ENCODE measurements around the gene RNF17.

Gene RNF17

GRCh38 chr13:24763596-24764275 lies at the start of gene RNF17:
TSS of gene RNF17 (plus strand) at chr13:24764169. CDS start at chr13:24764204, 35 bp downstream.
- Histone ChIP-seq H3K9ac (ENCODE audit: low read depth in 1 of 2, low read length in 2 of 2) (no peak within 1 kb of the TSS), H3K9me3 (ENCODE audit: control insufficient read depth in 1 of 2, low read length in 2 of 2) (no peaks in the 10 kb centered on the region), H3K36me3 (ENCODE audit: control insufficient read depth in 1 of 2, insufficient read depth in 2 of 2, low read length in 2 of 2) (no peaks in the 10 kb centered on the region), H3K27ac (ENCODE audit: low read depth, low read length) (no peak within 1 kb of the TSS), H3K27me3 (ENCODE audit: control insufficient read depth in 1 of 2, insufficient read depth in 2 of 2, low read length in 2 of 2) (no peaks in the 10 kb centered on the region), H3K4me3 (ENCODE audit: low read depth in 1 of 2, low read length in 2 of 2) (peak within 1 kb of the TSS in 1 of 2 donors; percentile 21), H3K4me1 (ENCODE audit: control insufficient read depth in 1 of 2, insufficient read depth in 2 of 2, low read length in 2 of 2) (no peaks in the 10 kb centered on the region)

GRCh38 chr13:24716011-24716410 lies 48.0 kb upstream of the RNF17 start:
- H3K4me1 ChIP-seq (ENCODE audit: control insufficient read depth in 1 of 2, insufficient read depth in 2 of 2, low read length in 2 of 2): no peaks in the 10 kb centered on the region
- no peak overlapping the region for H3K27ac ChIP-seq (ENCODE audit: low read depth, low read length)
- no peaks in the 10 kb centered on the region for H3K36me3 ChIP-seq (ENCODE audit: control insufficient read depth in 1 of 2, insufficient read depth in 2 of 2, low read length in 2 of 2)
- H3K27me3 ChIP-seq (ENCODE audit: control insufficient read depth in 1 of 2, insufficient read depth in 2 of 2, low read length in 2 of 2): no peaks in the 10 kb centered on the region
- H3K9ac ChIP-seq (ENCODE audit: low read depth in 1 of 2, low read length in 2 of 2): no peak overlapping the region
- H3K9me3 ChIP-seq (ENCODE audit: control insufficient read depth in 1 of 2, low read length in 2 of 2): no peaks in the 10 kb centered on the region
- H3K4me3 ChIP-seq (ENCODE audit: low read depth in 1 of 2, low read length in 2 of 2): no peak overlapping the region

GRCh38 chr13:24716446-24716845 lies 47.5 kb upstream of the RNF17 start:
- Histone ChIP-seq H3K4me1 (ENCODE audit: control insufficient read depth in 1 of 2, insufficient read depth in 2 of 2, low read length in 2 of 2) (no peaks in the 10 kb centered on the region), H3K9me3 (ENCODE audit: control insufficient read depth in 1 of 2, low read length in 2 of 2) (no peaks in the 10 kb centered on the region), H3K27ac (ENCODE audit: low read depth, low read length) (no peak overlapping the region), H3K4me3 (ENCODE audit: low read depth in 1 of 2, low read length in 2 of 2) (no peak overlapping the region), H3K27me3 (ENCODE audit: control insufficient read depth in 1 of 2, insufficient read depth in 2 of 2, low read length in 2 of 2) (no peaks in the 10 kb centered on the region), H3K9ac (ENCODE audit: low read depth in 1 of 2, low read length in 2 of 2) (no peak overlapping the region), H3K36me3 (ENCODE audit: control insufficient read depth in 1 of 2, insufficient read depth in 2 of 2, low read length in 2 of 2) (no peaks in the 10 kb centered on the region)

- Histone ChIP-seq H3K9ac (ENCODE audit: low read depth in 1 of 2, low read length in 2 of 2) (no peak overlapping the region), H3K9me3 (ENCODE audit: control insufficient read depth in 1 of 2, low read length in 2 of 2) (no peaks in the 10 kb centered on the region), H3K4me1 (ENCODE audit: control insufficient read depth in 1 of 2, insufficient read depth in 2 of 2, low read length in 2 of 2) (no peaks in the 10 kb centered on the region), H3K4me3 (ENCODE audit: low read depth in 1 of 2, low read length in 2 of 2) (no peak overlapping the region), H3K27me3 (ENCODE audit: control insufficient read depth in 1 of 2, insufficient read depth in 2 of 2, low read length in 2 of 2) (no peaks in the 10 kb centered on the region), H3K36me3 (ENCODE audit: control insufficient read depth in 1 of 2, insufficient read depth in 2 of 2, low read length in 2 of 2) (no peaks in the 10 kb centered on the region), H3K27ac (ENCODE audit: low read depth, low read length) (no peak overlapping the region)
Observed at GRCh38 chr13:24717217-24717616, 46.8 kb upstream of the RNF17 start.

GRCh38 chr13:24718192-24718965 lies 45.6 kb upstream of the RNF17 start:
- H3K36me3 ChIP-seq (ENCODE audit: control insufficient read depth in 1 of 2, insufficient read depth in 2 of 2, low read length in 2 of 2): no peaks in the 10 kb centered on the region
- no peak overlapping the region for H3K4me3 ChIP-seq (ENCODE audit: low read depth in 1 of 2, low read length in 2 of 2)
- no peak overlapping the region for H3K9ac ChIP-seq (ENCODE audit: low read depth in 1 of 2, low read length in 2 of 2)
- no peaks in the 10 kb centered on the region for H3K4me1 ChIP-seq (ENCODE audit: control insufficient read depth in 1 of 2, insufficient read depth in 2 of 2, low read length in 2 of 2)
- no peak overlapping the region for H3K27ac ChIP-seq (ENCODE audit: low read depth, low read length)
- no peaks in the 10 kb centered on the region for H3K27me3 ChIP-seq (ENCODE audit: control insufficient read depth in 1 of 2, insufficient read depth in 2 of 2, low read length in 2 of 2)
- H3K9me3 ChIP-seq (ENCODE audit: control insufficient read depth in 1 of 2, low read length in 2 of 2): no peaks in the 10 kb centered on the region

- Histone ChIP-seq H3K27ac (ENCODE audit: low read depth, low read length) (no peak overlapping the region), H3K4me1 (ENCODE audit: control insufficient read depth in 1 of 2, insufficient read depth in 2 of 2, low read length in 2 of 2) (no peaks in the 10 kb centered on the region)
Observed at GRCh38 chr13:24719139-24719538, 44.8 kb upstream of the RNF17 start.

GRCh38 chr13:24723206-24723605 lies 40.8 kb upstream of the RNF17 start:
- Histone ChIP-seq H3K4me3 (ENCODE audit: low read depth in 1 of 2, low read length in 2 of 2) (no peak overlapping the region), H3K9ac (ENCODE audit: low read depth in 1 of 2, low read length in 2 of 2) (no peak overlapping the region), H3K27ac (ENCODE audit: low read depth, low read length) (no peak overlapping the region), H3K27me3 (ENCODE audit: control insufficient read depth in 1 of 2, insufficient read depth in 2 of 2, low read length in 2 of 2) (no peaks in the 10 kb centered on the region), H3K9me3 (ENCODE audit: control insufficient read depth in 1 of 2, low read length in 2 of 2) (no peaks in the 10 kb centered on the region), H3K36me3 (ENCODE audit: control insufficient read depth in 1 of 2, insufficient read depth in 2 of 2, low read length in 2 of 2) (no peaks in the 10 kb centered on the region), H3K4me1 (ENCODE audit: control insufficient read depth in 1 of 2, insufficient read depth in 2 of 2, low read length in 2 of 2) (no peaks in the 10 kb centered on the region)

More at GRCh38 chr13:24719139-24719538, 44.8 kb upstream of the RNF17 start:
- Histone ChIP-seq H3K27me3 (ENCODE audit: control insufficient read depth in 1 of 2, insufficient read depth in 2 of 2, low read length in 2 of 2) (no peaks in the 10 kb centered on the region), H3K9ac (ENCODE audit: low read depth in 1 of 2, low read length in 2 of 2) (no peak overlapping the region), H3K9me3 (ENCODE audit: control insufficient read depth in 1 of 2, low read length in 2 of 2) (no peaks in the 10 kb centered on the region), H3K4me3 (ENCODE audit: low read depth in 1 of 2, low read length in 2 of 2) (no peak overlapping the region), H3K36me3 (ENCODE audit: control insufficient read depth in 1 of 2, insufficient read depth in 2 of 2, low read length in 2 of 2) (no peaks in the 10 kb centered on the region)

- Histone ChIP-seq H3K9ac (ENCODE audit: low read depth in 1 of 2, low read length in 2 of 2) (no peak overlapping the region), H3K36me3 (ENCODE audit: control insufficient read depth in 1 of 2, insufficient read depth in 2 of 2, low read length in 2 of 2) (no peaks in the 10 kb centered on the region), H3K27me3 (ENCODE audit: control insufficient read depth in 1 of 2, insufficient read depth in 2 of 2, low read length in 2 of 2) (no peaks in the 10 kb centered on the region), H3K9me3 (ENCODE audit: control insufficient read depth in 1 of 2, low read length in 2 of 2) (no peaks in the 10 kb centered on the region), H3K4me3 (ENCODE audit: low read depth in 1 of 2, low read length in 2 of 2) (no peak overlapping the region), H3K27ac (ENCODE audit: low read depth, low read length) (no peak overlapping the region), H3K4me1 (ENCODE audit: control insufficient read depth in 1 of 2, insufficient read depth in 2 of 2, low read length in 2 of 2) (no peaks in the 10 kb centered on the region)
Observed at GRCh38 chr13:24724714-24725113, 39.3 kb upstream of the RNF17 start.

GRCh38 chr13:24725379-24725778 lies 38.6 kb upstream of the RNF17 start:
- Histone ChIP-seq H3K27me3 (ENCODE audit: control insufficient read depth in 1 of 2, insufficient read depth in 2 of 2, low read length in 2 of 2) (no peaks in the 10 kb centered on the region), H3K36me3 (ENCODE audit: control insufficient read depth in 1 of 2, insufficient read depth in 2 of 2, low read length in 2 of 2) (no peaks in the 10 kb centered on the region), H3K27ac (ENCODE audit: low read depth, low read length) (no peak overlapping the region), H3K4me1 (ENCODE audit: control insufficient read depth in 1 of 2, insufficient read depth in 2 of 2, low read length in 2 of 2) (no peaks in the 10 kb centered on the region), H3K9ac (ENCODE audit: low read depth in 1 of 2, low read length in 2 of 2) (no peak overlapping the region), H3K9me3 (ENCODE audit: control insufficient read depth in 1 of 2, low read length in 2 of 2) (no peaks in the 10 kb centered on the region), H3K4me3 (ENCODE audit: low read depth in 1 of 2, low read length in 2 of 2) (no peak overlapping the region)

GRCh38 chr13:24727731-24728601 lies 36.0 kb upstream of the RNF17 start:
- H3K27me3 ChIP-seq (ENCODE audit: control insufficient read depth in 1 of 2, insufficient read depth in 2 of 2, low read length in 2 of 2): no peaks in the 10 kb centered on the region
- no peaks in the 10 kb centered on the region for H3K9me3 ChIP-seq (ENCODE audit: control insufficient read depth in 1 of 2, low read length in 2 of 2)
- H3K27ac ChIP-seq (ENCODE audit: low read depth, low read length): no peak overlapping the region
- H3K9ac ChIP-seq (ENCODE audit: low read depth in 1 of 2, low read length in 2 of 2): no peak overlapping the region
- no peak overlapping the region for H3K4me3 ChIP-seq (ENCODE audit: low read depth in 1 of 2, low read length in 2 of 2)
- H3K4me1 ChIP-seq (ENCODE audit: control insufficient read depth in 1 of 2, insufficient read depth in 2 of 2, low read length in 2 of 2): no peaks in the 10 kb centered on the region
- H3K36me3 ChIP-seq (ENCODE audit: control insufficient read depth in 1 of 2, insufficient read depth in 2 of 2, low read length in 2 of 2): no peaks in the 10 kb centered on the region
